Nephron (organoid): Measurements from ENCODE around the gene DENND1C.
A peak's percentile ranks its signal among the peaks of the same experiment; 100 is the strongest.

Experiments used
- H3K27ac Mint-ChIP-seq, 3 experiments: 2 replicates each; pipeline ENCODE4 v1.8.0; 2020; ENCODE audit warnings: mixed read lengths in 3 of 3, mild to moderate bottlenecking in 2 of 3, moderate library complexity in 1 of 3
- H3K27me3 Mint-ChIP-seq: 2 replicates; pipeline ENCODE4 v1.8.0; 2021; ENCODE audit warnings: low read depth, mild to moderate bottlenecking, moderate library complexity, mixed read lengths
- H3K36me3 Mint-ChIP-seq: 2 replicates; pipeline ENCODE4 v1.8.0; 2020; ENCODE audit warnings: low read depth, mixed read lengths
- H3K4me1 Mint-ChIP-seq: 2 replicates; pipeline ENCODE4 v1.8.0; 2020; ENCODE audit warnings: mixed read lengths
- H3K4me3 Mint-ChIP-seq, 3 experiments: 2 replicates each; pipeline ENCODE4 v1.8.0; 2020; ENCODE audit warnings: mild to moderate bottlenecking in 3 of 3, mixed read lengths in 3 of 3, moderate library complexity in 2 of 3
- H3K9me3 Mint-ChIP-seq: 2 replicates; pipeline ENCODE4 v1.8.0; 2020; ENCODE audit warnings: mixed read lengths
- TF ChIP-seq, protein P1 (sequence below), 3 experiments: fragments of 200-600 bp; sonication (generic); IDR thresholded peaks; one replicate each; pipeline ENCODE4 v1.5.0; 2021; ENCODE audit warnings: antibody characterized with exemption in 3 of 3; ENCODE audit not compliant: unreplicated experiment in 3 of 3

Gene DENND1C

DNA sequence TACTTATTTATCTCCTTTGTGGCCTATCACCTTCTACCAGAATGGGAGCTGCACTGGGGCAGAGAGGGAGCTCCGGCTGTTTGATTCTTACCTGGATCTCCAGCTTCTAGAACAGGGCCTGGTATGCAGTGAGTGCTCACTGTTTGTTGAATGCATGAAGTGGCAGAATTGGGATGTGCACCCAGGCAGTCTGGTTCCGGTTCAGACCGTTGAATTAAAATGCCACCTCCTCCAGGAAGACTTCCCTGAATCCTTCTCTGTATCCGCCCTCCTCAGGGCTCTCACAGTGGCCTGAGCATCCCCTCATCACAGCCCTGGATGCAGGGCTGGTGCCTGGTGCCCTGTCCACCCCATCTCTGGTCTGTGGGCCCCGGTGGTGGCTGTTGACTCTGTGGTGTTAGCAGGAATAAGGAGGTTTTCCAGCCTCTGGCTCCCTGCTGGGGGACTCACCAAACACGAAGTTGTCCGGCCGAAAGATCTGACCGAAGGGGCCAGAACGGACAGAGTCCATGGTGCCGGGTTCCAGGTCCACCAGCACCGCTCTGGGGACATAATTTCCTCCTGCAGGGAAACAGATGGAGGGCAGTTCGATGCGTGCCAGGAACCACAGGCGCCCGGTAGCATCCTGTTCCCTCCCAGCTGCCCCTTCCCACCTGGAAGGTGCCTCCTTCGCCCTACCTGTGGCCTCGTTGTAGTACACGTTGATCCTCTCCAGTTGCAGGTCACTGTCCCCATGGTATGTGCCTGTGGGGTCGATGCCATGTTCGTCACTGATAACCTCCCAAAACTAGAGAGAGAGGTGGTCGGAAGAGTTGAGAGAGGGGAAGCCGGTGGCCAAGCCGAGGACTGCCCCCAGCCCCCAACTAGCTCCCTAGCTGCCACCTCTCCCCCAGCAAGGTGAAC is 19.5 kb upstream of the DENND1C start:
- peaks cover 47% of the 10 kb centered on the region for H3K27me3 Mint-ChIP-seq
- peak overlapping the region in 1 of 3 experiments; percentile 68 for H3K27ac Mint-ChIP-seq
- TF ChIP-seq, protein P1, sequence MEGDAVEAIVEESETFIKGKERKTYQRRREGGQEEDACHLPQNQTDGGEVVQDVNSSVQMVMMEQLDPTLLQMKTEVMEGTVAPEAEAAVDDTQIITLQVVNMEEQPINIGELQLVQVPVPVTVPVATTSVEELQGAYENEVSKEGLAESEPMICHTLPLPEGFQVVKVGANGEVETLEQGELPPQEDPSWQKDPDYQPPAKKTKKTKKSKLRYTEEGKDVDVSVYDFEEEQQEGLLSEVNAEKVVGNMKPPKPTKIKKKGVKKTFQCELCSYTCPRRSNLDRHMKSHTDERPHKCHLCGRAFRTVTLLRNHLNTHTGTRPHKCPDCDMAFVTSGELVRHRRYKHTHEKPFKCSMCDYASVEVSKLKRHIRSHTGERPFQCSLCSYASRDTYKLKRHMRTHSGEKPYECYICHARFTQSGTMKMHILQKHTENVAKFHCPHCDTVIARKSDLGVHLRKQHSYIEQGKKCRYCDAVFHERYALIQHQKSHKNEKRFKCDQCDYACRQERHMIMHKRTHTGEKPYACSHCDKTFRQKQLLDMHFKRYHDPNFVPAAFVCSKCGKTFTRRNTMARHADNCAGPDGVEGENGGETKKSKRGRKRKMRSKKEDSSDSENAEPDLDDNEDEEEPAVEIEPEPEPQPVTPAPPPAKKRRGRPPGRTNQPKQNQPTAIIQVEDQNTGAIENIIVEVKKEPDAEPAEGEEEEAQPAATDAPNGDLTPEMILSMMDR (IDR thresholded peaks at IDR 0.05; ENCODE audit: unreplicated experiment in 3 of 3), result no peak
- no peaks in the 10 kb centered on the region for H3K9me3 Mint-ChIP-seq
- peaks cover 9% of the 10 kb centered on the region for H3K4me1 Mint-ChIP-seq
- H3K4me3 Mint-ChIP-seq, result peak overlapping the region; percentile 81 to 88 (median 82)
- no peaks in the 10 kb centered on the region for H3K36me3 Mint-ChIP-seq

DNA sequence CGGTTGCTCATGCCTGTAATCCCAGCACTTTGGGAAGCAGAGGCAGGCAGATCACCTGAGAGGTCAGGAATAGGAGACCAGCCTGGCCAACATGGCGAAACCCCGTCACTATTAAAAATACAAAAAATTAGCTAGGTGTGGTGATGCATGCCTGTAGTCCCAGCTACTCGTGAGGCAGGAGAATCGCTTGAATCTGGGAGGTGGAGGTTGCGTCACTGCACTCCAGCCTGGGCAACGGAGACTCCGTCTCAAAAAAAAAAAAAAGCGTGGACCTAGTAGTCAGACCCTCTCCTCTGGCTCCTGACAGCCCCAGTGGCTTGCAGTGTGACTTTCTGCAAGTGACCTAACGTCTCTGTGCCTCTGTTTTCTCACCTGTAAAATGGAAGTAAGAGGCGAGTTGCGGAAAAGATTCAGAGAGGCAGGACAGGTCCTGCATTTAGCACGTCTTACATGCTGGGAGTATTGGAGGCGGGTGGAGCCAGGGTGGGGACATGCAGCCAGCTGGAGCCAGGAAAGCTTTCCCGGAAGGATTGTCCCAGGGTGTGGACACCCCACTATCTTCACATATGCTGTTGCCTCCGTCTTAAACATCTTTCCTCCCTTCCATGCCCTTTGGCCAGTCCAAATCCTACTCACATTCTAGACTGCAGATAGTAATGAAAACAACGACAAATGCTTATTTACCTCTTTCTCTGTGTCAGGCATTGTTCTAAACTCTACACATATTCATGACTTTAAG is 17.6 kb upstream of the DENND1C start:
- Mint-ChIP-seq H3K27ac (no peak overlapping the region), H3K9me3 (no peaks in the 10 kb centered on the region), H3K4me3 (no peak overlapping the region), H3K36me3 (peaks cover 5% of the 10 kb centered on the region), H3K4me1 (peaks cover 9% of the 10 kb centered on the region), H3K27me3 (peaks cover 45% of the 10 kb centered on the region)
- TF ChIP-seq, protein P1 (IDR thresholded peaks at IDR 0.05; ENCODE audit: unreplicated experiment in 3 of 3), result no peak

DNA sequence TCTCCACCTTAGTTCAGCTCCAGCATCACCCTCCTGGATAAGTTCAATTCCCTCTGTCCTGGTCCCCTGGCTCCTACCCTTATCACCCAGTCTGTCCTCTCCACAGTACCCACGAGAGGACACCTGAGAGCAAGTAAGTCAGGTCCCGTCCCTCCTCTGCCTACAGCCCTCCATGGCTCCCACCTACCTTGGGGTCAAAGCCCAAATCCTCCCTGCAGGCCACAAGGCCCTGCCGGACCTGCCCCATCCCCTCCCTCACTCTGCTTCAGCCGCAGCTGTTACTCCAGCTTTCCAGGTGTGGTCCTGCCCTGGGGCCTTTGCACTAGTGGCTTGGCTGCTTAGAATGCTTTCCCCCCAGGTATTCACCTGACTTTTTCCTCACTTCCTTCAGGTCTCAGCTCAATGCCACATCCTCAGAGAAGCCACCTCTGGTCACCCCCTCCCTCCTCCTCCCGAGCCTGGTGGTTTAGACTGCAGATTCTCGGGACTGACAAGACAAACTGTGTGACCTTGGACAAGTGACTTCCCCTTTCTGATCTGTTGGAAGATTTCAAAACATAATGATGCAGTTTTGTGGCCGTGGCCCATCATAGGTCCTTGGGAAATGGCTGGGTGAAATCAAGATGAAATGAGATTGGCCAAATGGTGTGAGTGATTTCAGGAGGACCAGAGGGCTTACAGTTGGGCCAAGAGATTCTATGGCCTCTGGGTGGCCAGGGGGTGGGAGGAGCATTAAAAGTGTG is 16.9 kb upstream of the DENND1C start:
- Mint-ChIP-seq H3K36me3 (peaks cover 5% of the 10 kb centered on the region), H3K4me3 (no peak overlapping the region), H3K4me1 (peaks cover 5% of the 10 kb centered on the region), H3K27ac (no peak overlapping the region), H3K27me3 (peaks cover 38% of the 10 kb centered on the region), H3K9me3 (no peaks in the 10 kb centered on the region)
- TF ChIP-seq, protein P1 (IDR thresholded peaks at IDR 0.05; ENCODE audit: unreplicated experiment in 3 of 3), result no peak

DNA sequence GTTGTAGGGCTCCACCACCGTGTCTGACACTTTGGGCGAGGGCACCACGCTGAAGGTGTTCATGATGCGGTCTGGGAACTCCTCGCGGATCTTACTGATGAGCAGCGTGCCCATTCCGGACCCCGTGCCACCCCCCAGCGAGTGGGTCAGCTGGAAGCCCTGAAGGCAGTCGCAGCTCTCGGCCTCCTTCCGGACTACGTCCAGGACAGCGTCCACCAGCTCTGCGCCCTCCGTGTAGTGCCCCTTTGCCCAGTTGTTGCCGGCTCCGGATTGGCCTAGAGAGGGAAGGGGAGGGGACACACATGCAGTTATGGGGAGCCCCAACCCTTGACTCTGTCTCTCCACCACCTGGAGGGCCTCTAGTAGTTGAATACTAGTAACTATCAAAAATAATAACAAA is 14.4 kb upstream of the DENND1C start:
- TF ChIP-seq, protein P1 (IDR thresholded peaks at IDR 0.05; ENCODE audit: unreplicated experiment in 3 of 3), result no peak
- peaks cover 5% of the 10 kb centered on the region for H3K9me3 Mint-ChIP-seq
- no peaks in the 10 kb centered on the region for H3K4me1 Mint-ChIP-seq
- H3K4me3 Mint-ChIP-seq, result no peak overlapping the region
- H3K27ac Mint-ChIP-seq, result no peak overlapping the region
- H3K36me3 Mint-ChIP-seq, result peaks cover 5% of the 10 kb centered on the region
- peaks cover 33% of the 10 kb centered on the region for H3K27me3 Mint-ChIP-seq

DNA sequence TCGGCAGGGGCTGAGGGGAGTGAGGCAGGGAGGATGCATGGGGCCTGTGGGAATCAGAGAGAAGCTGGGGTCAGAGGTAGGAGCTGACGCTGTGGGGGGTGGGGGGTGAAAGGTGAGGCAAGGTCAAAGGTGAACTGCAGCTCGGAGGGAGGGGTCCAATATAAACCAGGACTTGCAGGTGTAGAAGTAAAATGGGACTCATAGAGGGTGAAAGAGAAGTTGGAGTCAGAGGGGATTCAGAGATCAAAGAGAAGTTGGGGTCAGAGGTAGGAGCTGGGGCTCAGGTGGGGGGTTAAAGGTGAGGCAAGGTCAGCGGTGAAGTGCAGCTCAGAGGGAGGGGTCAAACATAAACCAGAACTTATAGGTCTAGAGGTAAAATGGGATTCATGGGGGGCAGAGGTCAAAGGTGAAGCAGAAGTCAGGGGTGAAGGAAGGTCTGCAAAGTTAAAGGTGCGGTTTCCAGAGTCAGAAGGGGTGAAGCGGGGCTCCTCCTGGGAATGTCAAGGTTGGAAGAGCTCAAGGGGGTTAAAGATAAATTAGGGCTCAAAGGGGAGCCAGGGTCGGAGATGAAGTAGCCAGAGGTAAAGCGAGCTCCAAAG is 12.9 kb upstream of the DENND1C start:
- H3K36me3 Mint-ChIP-seq, result peaks cover 5% of the 10 kb centered on the region
- H3K4me3 Mint-ChIP-seq, result no peak overlapping the region
- H3K27me3 Mint-ChIP-seq, result peaks cover 29% of the 10 kb centered on the region
- no peak overlapping the region for H3K27ac Mint-ChIP-seq
- H3K9me3 Mint-ChIP-seq, result peaks cover 5% of the 10 kb centered on the region
- no peaks in the 10 kb centered on the region for H3K4me1 Mint-ChIP-seq
- TF ChIP-seq, protein P1 (IDR thresholded peaks at IDR 0.05; ENCODE audit: unreplicated experiment in 3 of 3), result no peak
